Measurements from ENCODE around the gene SEPHS1. TPM values are rescaled to one million over a fixed set of nuclear protein-coding genes. Genes with fewer than 3 reads are reported as not detected.

The SEPHS1 gene, protein sequence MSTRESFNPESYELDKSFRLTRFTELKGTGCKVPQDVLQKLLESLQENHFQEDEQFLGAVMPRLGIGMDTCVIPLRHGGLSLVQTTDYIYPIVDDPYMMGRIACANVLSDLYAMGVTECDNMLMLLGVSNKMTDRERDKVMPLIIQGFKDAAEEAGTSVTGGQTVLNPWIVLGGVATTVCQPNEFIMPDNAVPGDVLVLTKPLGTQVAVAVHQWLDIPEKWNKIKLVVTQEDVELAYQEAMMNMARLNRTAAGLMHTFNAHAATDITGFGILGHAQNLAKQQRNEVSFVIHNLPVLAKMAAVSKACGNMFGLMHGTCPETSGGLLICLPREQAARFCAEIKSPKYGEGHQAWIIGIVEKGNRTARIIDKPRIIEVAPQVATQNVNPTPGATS
- 20.6 and 29.1 TPM in 2 replicates for total RNA-seq

DNA sequence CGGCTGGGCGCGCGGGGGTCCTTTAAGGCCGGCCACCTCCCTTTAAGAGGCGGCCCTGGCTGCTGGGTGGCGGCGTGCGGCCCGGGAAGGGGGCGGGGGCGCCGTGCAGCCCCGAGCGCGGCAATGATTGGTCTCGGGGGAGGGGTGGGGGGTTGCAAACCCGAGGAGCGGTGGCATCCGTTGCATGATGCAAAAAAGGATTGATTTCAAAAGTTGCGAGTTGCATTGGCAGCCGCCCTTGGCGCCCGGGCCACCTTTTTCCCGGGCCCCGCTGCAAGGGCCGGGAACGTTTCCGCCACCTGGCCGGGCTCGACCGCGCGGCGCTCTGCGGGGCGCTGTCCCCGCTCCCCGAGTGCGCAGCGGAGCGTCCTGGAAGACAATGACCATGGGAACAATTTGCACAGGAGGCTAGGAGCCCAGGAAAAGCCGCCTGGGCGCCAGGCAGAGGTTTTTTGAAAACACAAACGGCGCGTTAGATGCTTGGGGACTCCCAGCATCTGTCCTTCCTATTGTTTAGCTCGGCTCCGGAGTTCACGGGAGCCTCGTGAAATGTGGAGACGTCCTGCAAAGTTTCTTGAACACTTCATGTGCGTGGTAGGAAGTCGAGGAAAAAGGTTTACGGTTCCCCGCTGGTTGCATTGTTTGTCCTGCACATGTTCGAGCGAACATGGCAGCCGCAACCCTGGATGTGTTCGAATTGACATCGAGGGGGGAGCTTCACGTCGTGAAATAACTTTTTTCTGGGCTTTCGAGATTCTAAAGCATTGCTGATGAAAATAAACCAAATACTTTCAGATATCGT, at the start of gene SEPHS1:
SEPHS1 (minus strand) TSS at position 78 of the 802 bp plus-strand sequence. CDS start 3,343 bp downstream, outside the sequence.

DNA sequence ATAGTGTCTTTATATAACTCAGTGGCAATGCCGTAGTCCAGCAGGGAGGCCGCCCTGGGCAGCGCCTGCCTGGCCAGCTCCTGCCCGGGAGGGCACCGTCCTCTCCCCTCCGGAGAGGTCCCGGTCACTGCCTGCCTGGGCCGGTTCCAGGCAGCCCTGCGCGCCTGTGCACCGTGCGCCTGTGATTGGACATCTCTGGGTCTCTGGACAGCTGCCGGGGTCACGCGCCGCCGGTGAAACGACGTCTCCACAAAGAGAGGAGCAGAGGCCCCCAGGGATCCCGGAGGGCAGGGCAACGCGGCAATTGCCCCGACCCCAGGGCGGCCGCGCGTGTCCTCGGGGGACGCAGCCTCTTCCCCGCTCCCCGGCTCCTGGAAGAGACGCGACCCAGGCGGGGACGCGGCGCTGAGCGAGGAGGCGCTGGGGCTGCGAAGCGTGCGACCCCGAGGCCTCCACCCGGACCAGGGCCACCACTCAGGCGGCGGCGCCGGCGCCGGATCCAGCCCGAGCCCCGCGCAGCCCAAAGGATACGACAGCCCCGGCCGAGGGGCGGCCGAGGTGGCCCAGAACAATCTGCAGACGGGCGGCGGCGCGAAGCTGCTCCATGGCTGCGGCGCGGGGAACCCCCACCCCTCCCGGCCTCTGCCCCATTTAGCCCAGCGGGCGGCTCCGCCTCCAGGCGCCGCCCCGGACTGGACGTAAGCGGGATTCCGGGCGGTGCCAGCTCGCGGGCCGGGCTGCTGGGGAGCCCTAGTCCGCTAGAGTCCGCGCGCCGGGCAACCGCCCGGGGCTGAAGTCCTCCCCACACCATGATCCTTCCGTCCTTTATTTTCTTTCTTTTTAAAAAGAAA, 48.4 kb downstream of the SEPHS1 start, which contains the start of gene PHYH:
PHYH (minus strand) TSS at position 628 of the 851 bp plus-strand sequence; CDS start at position 606, 22 bp downstream.

Other genes starting within 250 kb of the SEPHS1 start
- gene OPTN, start 248.1 kb downstream of the SEPHS1 start, total RNA-seq: 50.8 and 55.5 TPM in 2 replicates
- 9.6 and 24.8 TPM in 2 replicates for gene MCM10, start 186.7 kb downstream of the SEPHS1 start, total RNA-seq
- not detected in 2 replicates for gene UCMA, start 113.9 kb downstream of the SEPHS1 start, total RNA-seq
- 12.9 and 23.1 TPM in 2 replicates for gene PHYH, start 48.2 kb downstream of the SEPHS1 start, total RNA-seq
- 1.4 and 1.5 TPM in 2 replicates for gene BEND7, start 180.7 kb upstream of the SEPHS1 start, total RNA-seq
- gene PRPF18, start 238.7 kb upstream of the SEPHS1 start, total RNA-seq: 25.7 and 26.8 TPM in 2 replicates

Measured in subcutaneous preadipocyte (primary cell).